Bronchial epithelial cell (primary cell): ENCODE data around the gene DOCK11. TPM values are rescaled to one million over a fixed set of nuclear protein-coding genes. Genes with fewer than 3 reads are reported as not detected.

Source experiments
- DNase-seq: peaks from one replicate; pipeline ENCODE4 v3.0.0-alpha.2; 2010; ENCODE audit warnings: low read depth
- FAIRE-seq: peaks from 2 replicates; lab custom pipeline; 2011; peaks lifted over from hg19 to GRCh38; lab: Jason Lieb, UNC
- H3K27me3 ChIP-seq: 2 replicates; pipeline ENCODE4 v1.5.1; 2011; ENCODE audit warnings: low read length; ENCODE audit not compliant: control insufficient read depth, insufficient read depth
- H3K36me3 ChIP-seq: 2 replicates; pipeline ENCODE4 v1.5.1; 2011; ENCODE audit warnings: low read length; ENCODE audit not compliant: control insufficient read depth, insufficient read depth
- H3K4me3 ChIP-seq: 2 replicates; pipeline ENCODE4 v1.5.1; 2011; ENCODE audit warnings: mild to moderate bottlenecking, low read depth, low read length, control low read depth
- CTCF ChIP-seq: IDR thresholded peaks from 2 replicates; pipeline ENCODE4 v1.5.1; 2011; ENCODE audit warnings: mild to moderate bottlenecking, moderate library complexity, low read length, control low read depth, inconsistent platforms; ENCODE audit not compliant: insufficient read depth, severe bottlenecking
- total RNA-seq: library from RNA; depleted of rRNA; stranded (reverse); fragments of >200 nt; gene quantifications from 2 replicates; pipeline ENCODE4 v1.2.1, GENCODE V29; 2014

Gene DOCK11
- total RNA-seq, 1 donor from 2014 or later: 0.26 TPM

GRCh38 chrX:118540342-118540741 is 44.7 kb downstream of the DOCK11 start:
- Histone ChIP-seq H3K36me3 (no peaks in the 10 kb centered on the region), H3K27me3 (no peaks in the 10 kb centered on the region), H3K4me3 (no peak overlapping the region)
- TF ChIP-seq CTCF: no peak
- DNase-seq (no peak), FAIRE-seq (no peak)

- no peak for TF ChIP-seq CTCF
- DNase-seq: no peak
- Histone ChIP-seq H3K36me3 (no peaks in the 10 kb centered on the region), H3K27me3 (no peaks in the 10 kb centered on the region), H3K4me3 (no peak overlapping the region)
- FAIRE-seq: no peak
These were observed 45.9 kb downstream of the DOCK11 start for GRCh38 chrX:118541482-118541881.

- no peak overlapping the region for H3K4me3 ChIP-seq
- FAIRE-seq: no peak
- no peak for DNase-seq
- H3K27me3 ChIP-seq: no peaks in the 10 kb centered on the region
- TF ChIP-seq CTCF: no peak
- H3K36me3 ChIP-seq: no peaks in the 10 kb centered on the region
These were observed 49.9 kb downstream of the DOCK11 start for GRCh38 chrX:118545510-118545909.

GRCh38 chrX:118548841-118549240 is 53.2 kb downstream of the DOCK11 start:
- Histone ChIP-seq H3K36me3 (no peaks in the 10 kb centered on the region), H3K27me3 (no peaks in the 10 kb centered on the region), H3K4me3 (no peak overlapping the region)
- TF ChIP-seq CTCF: no peak
- no peak for DNase-seq
- FAIRE-seq: no peak

GRCh38 chrX:118550792-118551191 is 55.2 kb downstream of the DOCK11 start:
- Histone ChIP-seq H3K27me3 (no peaks in the 10 kb centered on the region), H3K4me3 (no peak overlapping the region), H3K36me3 (no peaks in the 10 kb centered on the region)
- FAIRE-seq (no peak), DNase-seq (peak; percentile 85)
- no peak for TF ChIP-seq CTCF

GRCh38 chrX:118551426-118551825 is 55.8 kb downstream of the DOCK11 start:
- H3K27me3 ChIP-seq: no peaks in the 10 kb centered on the region
- no peaks in the 10 kb centered on the region for H3K36me3 ChIP-seq
- no peak for TF ChIP-seq CTCF
- no peak overlapping the region for H3K4me3 ChIP-seq
- DNase-seq (peak; percentile 56), FAIRE-seq (no peak)
